Immature natural killer cell (primary cell): ENCODE measurements around the gene ARHGEF5. TPM values are rescaled to one million over a fixed set of nuclear protein-coding genes. Genes with fewer than 3 reads are reported as not detected.
"Not testable (repeated sequence)": the region's sequence is repeated elsewhere in the genome, so short reads cannot be mapped to it uniquely, and the experiment has no call there.

ENCODE experiments used
- DNase-seq, 3 donors: peaks; one replicate each; pipeline ENCODE4 v3.0.0; 2022; ENCODE audit warnings: mixed read lengths in 1 of 3
- H3K27ac Mint-ChIP-seq, 6 donors: one replicate each; pipeline ENCODE4 v1.8.0; 2020; ENCODE audit warnings: mixed read lengths in 6 of 6, mild to moderate bottlenecking in 5 of 6, inconsistent platforms in 4 of 6, moderate library complexity in 3 of 6
- H3K27me3 Mint-ChIP-seq, 3 donors: one replicate each; pipeline ENCODE4 v1.8.0; 2020 to 2021; ENCODE audit warnings: low read depth in 3 of 3, mild to moderate bottlenecking in 3 of 3, mixed read lengths in 3 of 3, moderate library complexity in 3 of 3, inconsistent platforms in 1 of 3
- H3K36me3 Mint-ChIP-seq, 3 donors: one replicate each; pipeline ENCODE4 v1.8.0; 2020; ENCODE audit warnings: mixed read lengths in 3 of 3, inconsistent platforms in 2 of 3, mild to moderate bottlenecking in 2 of 3
- H3K4me1 Mint-ChIP-seq, 2 donors: one replicate each; pipeline ENCODE4 v1.8.0; 2020; ENCODE audit warnings: inconsistent platforms in 2 of 2, mild to moderate bottlenecking in 2 of 2, mixed read lengths in 2 of 2, moderate library complexity in 1 of 2
- H3K4me3 Mint-ChIP-seq, 5 donors: one replicate each; pipeline ENCODE4 v1.8.0; 2020; ENCODE audit warnings: mild to moderate bottlenecking in 5 of 5, mixed read lengths in 5 of 5, inconsistent platforms in 3 of 5, moderate library complexity in 3 of 5
- H3K9me3 Mint-ChIP-seq, 6 donors: one replicate each; pipeline ENCODE4 v1.8.0; 2020; ENCODE audit warnings: mild to moderate bottlenecking in 6 of 6, mixed read lengths in 6 of 6, inconsistent platforms in 4 of 6, moderate library complexity in 3 of 6
- polyA plus RNA-seq, 3 donors: library from polyadenylated mRNA; unstranded; fragments of 300-500 nt; fragmentation: Illumina TruSeq; gene quantifications; one replicate each; pipeline ENCODE4 v1.2.3, GENCODE V29; 2021

The ARHGEF5 gene
- polyA plus RNA-seq, 3 donors from 2014 or later: 0.27 TPM; not detected in 2

- H3K4me1 Mint-ChIP-seq: no peaks in the 10 kb centered on the region
- peaks cover 0 to 5% (median 0%) of the 10 kb centered on the region in 6 donors for H3K9me3 Mint-ChIP-seq
- peaks cover 0 to 3% (median 0%) of the 10 kb centered on the region in 3 donors for H3K36me3 Mint-ChIP-seq
- H3K27me3 Mint-ChIP-seq: peaks cover 0 to 3% (median 0%) of the 10 kb centered on the region in 3 donors
- H3K27ac Mint-ChIP-seq: no peak overlapping the region
- DNase-seq: no peak
- no peak overlapping the region for H3K4me3 Mint-ChIP-seq
Measured at GRCh38 chr7:144416341-144416740, 61.1 kb downstream of the ARHGEF5 start.

- not testable (repeated sequence) for H3K4me3 Mint-ChIP-seq, DNase-seq, H3K9me3 Mint-ChIP-seq, H3K27ac Mint-ChIP-seq, H3K36me3 Mint-ChIP-seq, H3K27me3 Mint-ChIP-seq, H3K4me1 Mint-ChIP-seq
Measured at GRCh38 chr7:144418931-144419330, 63.7 kb downstream of the ARHGEF5 start.

DNA sequence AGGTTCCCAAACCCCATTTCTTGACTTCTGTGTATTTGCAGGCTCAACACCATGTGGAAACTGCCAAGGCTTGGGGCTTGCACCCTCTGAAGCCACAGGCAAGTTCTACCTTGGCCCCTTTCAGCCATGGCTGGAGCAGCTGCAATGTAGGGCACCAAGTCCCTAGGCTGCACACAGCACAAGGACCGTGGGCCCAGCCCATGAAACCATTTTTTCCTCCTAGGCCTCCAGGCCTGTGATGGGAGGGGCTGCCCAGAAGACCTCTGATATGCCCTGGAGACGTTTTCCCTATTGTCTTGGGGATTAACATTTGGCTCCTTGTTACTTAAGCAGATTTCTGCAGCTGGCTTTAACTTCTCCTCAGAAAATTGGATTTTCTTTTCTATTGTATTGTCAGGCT, 72.3 kb downstream of the ARHGEF5 start:
- H3K27ac Mint-ChIP-seq, H3K4me3 Mint-ChIP-seq, DNase-seq, H3K27me3 Mint-ChIP-seq, H3K36me3 Mint-ChIP-seq, H3K4me1 Mint-ChIP-seq: not testable (repeated sequence)
- peaks cover 0 to 18% (median 1%) of the 10 kb centered on the region in 6 donors for H3K9me3 Mint-ChIP-seq

DNA sequence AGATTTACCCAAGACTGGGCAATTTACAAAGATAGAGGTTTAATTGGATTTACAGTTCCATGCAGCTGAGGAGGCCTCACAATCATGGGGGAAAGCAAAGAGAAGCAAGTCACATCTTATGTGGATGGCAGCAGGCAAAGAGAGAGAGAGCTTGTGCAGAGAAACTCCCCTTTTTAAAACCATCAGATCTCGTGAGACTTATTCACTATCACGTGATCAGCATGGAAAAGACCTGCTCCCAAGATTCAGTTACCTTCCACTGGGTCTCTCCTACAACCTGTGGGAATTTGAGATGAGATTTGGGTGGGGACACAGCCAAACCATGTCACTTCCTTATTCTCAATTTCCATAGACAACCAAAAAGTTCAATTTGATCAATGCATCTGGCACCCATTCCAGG, 73.2 kb downstream of the ARHGEF5 start:
- Mint-ChIP-seq H3K36me3 (no peaks in the 10 kb centered on the region), H3K4me3 (no peak overlapping the region), H3K9me3 (peaks cover 0 to 18% (median 1%) of the 10 kb centered on the region in 6 donors), H3K4me1 (no peaks in the 10 kb centered on the region), H3K27ac (no peak overlapping the region), H3K27me3 (peaks cover 2 to 7% (median 3%) of the 10 kb centered on the region in 3 donors)
- no peak for DNase-seq

Other genes with a start within 250 kb of the ARHGEF5 start
- not detected for gene OR2A2, start 245.8 kb upstream of the ARHGEF5 start, polyA plus RNA-seq
- not detected for gene OR2A14, start 232.2 kb upstream of the ARHGEF5 start, polyA plus RNA-seq
- gene CTAGE4, start 171.9 kb upstream of the ARHGEF5 start, polyA plus RNA-seq: not detected
- not detected for gene ARHGEF35, start 159.6 kb upstream of the ARHGEF5 start, polyA plus RNA-seq
- gene OR2A42, start 115.8 kb upstream of the ARHGEF5 start, polyA plus RNA-seq: not detected
- not detected for gene OR2A7, start 90.6 kb upstream of the ARHGEF5 start, polyA plus RNA-seq
- gene CTAGE8, start 86.1 kb upstream of the ARHGEF5 start, polyA plus RNA-seq: not detected
- gene OR2A1, start 43.0 kb upstream of the ARHGEF5 start, polyA plus RNA-seq: not detected
- gene NOBOX, start 48.3 kb downstream of the ARHGEF5 start, polyA plus RNA-seq: not detected